ENCODE measurements around the gene COQ10A.
"Not testable (repeated sequence)": the region's sequence is repeated elsewhere in the genome, so short reads cannot be mapped to it uniquely, and the experiment has no call there.

COQ10A gene

DNA sequence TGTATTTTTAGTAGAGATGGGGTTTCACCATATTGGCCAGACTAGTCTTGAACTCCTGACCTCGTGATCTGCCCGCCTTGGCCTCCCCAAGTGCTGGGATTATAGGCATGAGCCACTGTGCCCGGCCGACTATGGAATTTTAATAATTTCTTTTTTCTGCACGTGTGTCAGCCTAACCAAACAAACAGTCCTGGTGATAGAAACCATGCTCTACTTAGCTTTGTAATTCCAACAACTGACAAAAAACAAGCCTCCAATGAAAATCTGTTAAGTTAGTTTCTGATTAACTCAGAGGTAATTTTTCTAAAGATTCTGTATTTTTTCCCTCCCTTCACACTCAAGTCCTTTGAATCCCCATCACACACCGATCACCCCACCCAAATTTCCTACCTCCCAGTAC lies 15.3 kb downstream of the COQ10A start:
- H3K9ac ChIP-seq (ENCODE audit: low read length): no peak overlapping the region
- no peak overlapping the region for H3K4me2 ChIP-seq (ENCODE audit: low read length)
- H4K20me1 ChIP-seq (ENCODE audit: insufficient read depth, low read length): no peaks in the 10 kb centered on the region
- TF ChIP-seq, protein P1, sequence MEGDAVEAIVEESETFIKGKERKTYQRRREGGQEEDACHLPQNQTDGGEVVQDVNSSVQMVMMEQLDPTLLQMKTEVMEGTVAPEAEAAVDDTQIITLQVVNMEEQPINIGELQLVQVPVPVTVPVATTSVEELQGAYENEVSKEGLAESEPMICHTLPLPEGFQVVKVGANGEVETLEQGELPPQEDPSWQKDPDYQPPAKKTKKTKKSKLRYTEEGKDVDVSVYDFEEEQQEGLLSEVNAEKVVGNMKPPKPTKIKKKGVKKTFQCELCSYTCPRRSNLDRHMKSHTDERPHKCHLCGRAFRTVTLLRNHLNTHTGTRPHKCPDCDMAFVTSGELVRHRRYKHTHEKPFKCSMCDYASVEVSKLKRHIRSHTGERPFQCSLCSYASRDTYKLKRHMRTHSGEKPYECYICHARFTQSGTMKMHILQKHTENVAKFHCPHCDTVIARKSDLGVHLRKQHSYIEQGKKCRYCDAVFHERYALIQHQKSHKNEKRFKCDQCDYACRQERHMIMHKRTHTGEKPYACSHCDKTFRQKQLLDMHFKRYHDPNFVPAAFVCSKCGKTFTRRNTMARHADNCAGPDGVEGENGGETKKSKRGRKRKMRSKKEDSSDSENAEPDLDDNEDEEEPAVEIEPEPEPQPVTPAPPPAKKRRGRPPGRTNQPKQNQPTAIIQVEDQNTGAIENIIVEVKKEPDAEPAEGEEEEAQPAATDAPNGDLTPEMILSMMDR (IDR thresholded peaks at IDR 0.05; ENCODE audit: low read depth, low read length): no peak
- TF ChIP-seq EZH2phosphoT487 (IDR thresholded peaks at IDR 0.05; ENCODE audit: low read depth): no peak
- no peaks in the 10 kb centered on the region; the same call in 1 of the 2 replicates for H3K79me2 ChIP-seq (ENCODE audit: low read length)
- H3K4me3 ChIP-seq (ENCODE audit: low read length): no peak overlapping the region
- H3K27me3 ChIP-seq (ENCODE audit: low read depth, low read length): no peaks in the 10 kb centered on the region
- no peaks in the 10 kb centered on the region for H3K4me1 ChIP-seq (ENCODE audit: low read length)
- H3K9me3 ChIP-seq (ENCODE audit: insufficient read depth, low read length): no peaks in the 10 kb centered on the region
- no peak overlapping the region for H2AFZ ChIP-seq (ENCODE audit: low read depth, low read length)
- H3K36me3 ChIP-seq (replicated peaks; ENCODE audit: low read depth, low read length): peaks cover 35% of the 10 kb centered on the region
- no peak overlapping the region for H3K27ac ChIP-seq (ENCODE audit: low read length)

DNA sequence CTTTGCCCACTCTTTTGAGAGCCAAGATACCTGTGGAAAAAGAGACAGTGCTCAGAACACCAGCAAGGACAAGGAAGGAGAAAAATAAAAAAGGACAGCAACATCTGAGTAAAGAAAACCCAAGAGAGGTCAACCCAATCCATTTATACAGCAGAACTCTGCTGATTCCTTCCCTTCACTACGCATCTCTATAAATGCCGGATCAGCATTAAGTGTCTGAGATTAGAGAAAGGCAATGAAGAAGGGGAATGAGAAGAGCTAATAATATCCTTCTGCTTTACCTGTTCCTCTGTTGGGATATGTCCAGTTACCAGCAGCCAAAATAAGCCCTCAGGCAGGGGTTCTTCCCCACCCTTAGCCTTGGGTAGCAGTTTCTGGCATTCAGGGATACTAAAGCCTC lies 15.8 kb downstream of the COQ10A start:
- Histone ChIP-seq H3K27ac (ENCODE audit: low read length) (no peak overlapping the region), H3K36me3 (replicated peaks; ENCODE audit: low read depth, low read length) (peaks cover 35% of the 10 kb centered on the region), H3K9ac (ENCODE audit: low read length) (no peak overlapping the region), H3K9me3 (ENCODE audit: insufficient read depth, low read length) (no peaks in the 10 kb centered on the region), H2AFZ (ENCODE audit: low read depth, low read length) (no peak overlapping the region), H3K4me1 (ENCODE audit: low read length) (no peaks in the 10 kb centered on the region), H3K4me2 (ENCODE audit: low read length) (no peak overlapping the region), H3K79me2 (ENCODE audit: low read length) (peaks cover under 1% of the 10 kb centered on the region; the same call in 1 of the 2 replicates), H3K4me3 (ENCODE audit: low read length) (no peak overlapping the region), H3K27me3 (ENCODE audit: low read depth, low read length) (no peaks in the 10 kb centered on the region), H4K20me1 (ENCODE audit: insufficient read depth, low read length) (no peaks in the 10 kb centered on the region)
- TF ChIP-seq, protein P1 (IDR thresholded peaks at IDR 0.05; ENCODE audit: low read depth, low read length): no peak
- TF ChIP-seq EZH2phosphoT487 (IDR thresholded peaks at IDR 0.05; ENCODE audit: low read depth): no peak

- not testable (repeated sequence) for H3K4me2 ChIP-seq (ENCODE audit: low read length); H3K4me3 ChIP-seq (ENCODE audit: low read length); H3K9ac ChIP-seq (ENCODE audit: low read length); H3K4me1 ChIP-seq (ENCODE audit: low read length); H3K9me3 ChIP-seq (ENCODE audit: insufficient read depth, low read length); H3K27me3 ChIP-seq (ENCODE audit: low read depth, low read length); H2AFZ ChIP-seq (ENCODE audit: low read depth, low read length); H4K20me1 ChIP-seq (ENCODE audit: insufficient read depth, low read length); H3K27ac ChIP-seq (ENCODE audit: low read length)
- Histone ChIP-seq H3K79me2 (ENCODE audit: low read length) (peaks cover 14% of the 10 kb centered on the region), H3K36me3 (replicated peaks; ENCODE audit: low read depth, low read length) (peaks cover 32% of the 10 kb centered on the region)
Observed at GRCh38 chr12:56284263-56284662, 17.5 kb downstream of the COQ10A start.

DNA sequence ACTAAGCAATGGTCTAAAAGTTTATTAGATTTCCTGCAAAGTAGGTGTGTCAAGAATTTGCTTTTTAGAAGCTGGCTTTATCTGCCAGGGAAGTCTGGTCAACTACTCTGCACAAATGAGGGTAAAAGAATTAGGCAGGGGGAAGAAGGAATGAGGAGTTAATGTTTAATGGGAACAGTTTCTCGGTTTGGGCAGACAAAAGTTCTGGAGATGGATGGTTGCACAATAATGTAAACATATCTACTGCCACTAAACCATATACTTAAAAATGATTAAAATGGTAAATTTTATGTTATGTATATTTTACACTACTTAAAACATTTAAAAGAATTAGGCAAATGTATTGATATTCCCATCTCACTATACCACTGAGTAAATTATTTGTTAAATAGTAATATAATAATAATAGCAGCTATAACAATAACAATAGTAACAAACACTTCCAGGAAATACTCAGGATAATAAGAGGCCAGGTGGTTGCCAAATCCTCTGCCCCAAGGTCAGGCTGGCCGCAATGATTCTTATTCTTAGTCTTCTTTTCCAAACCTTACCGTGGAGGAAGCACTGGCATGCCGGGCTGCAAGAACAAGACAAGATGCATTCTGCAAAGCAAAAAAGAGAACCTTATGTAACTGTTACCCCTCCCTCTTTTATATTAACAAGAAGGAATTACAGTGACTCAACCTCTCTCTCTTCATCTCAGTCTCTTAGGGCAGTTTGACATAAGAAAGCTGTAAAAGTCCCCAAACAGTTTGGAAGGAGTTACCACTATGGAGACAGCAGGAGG lies 19.5 kb downstream of the COQ10A start:
- Histone ChIP-seq H3K4me1 (ENCODE audit: low read length) (no peaks in the 10 kb centered on the region), H3K4me2 (ENCODE audit: low read length) (no peak overlapping the region), H3K9ac (ENCODE audit: low read length) (no peak overlapping the region), H3K9me3 (ENCODE audit: insufficient read depth, low read length) (no peaks in the 10 kb centered on the region), H3K27ac (ENCODE audit: low read length) (no peak overlapping the region), H3K4me3 (ENCODE audit: low read length) (no peak overlapping the region), H3K36me3 (replicated peaks; ENCODE audit: low read depth, low read length) (peaks cover 32% of the 10 kb centered on the region), H4K20me1 (ENCODE audit: insufficient read depth, low read length) (no peaks in the 10 kb centered on the region), H3K27me3 (ENCODE audit: low read depth, low read length) (no peaks in the 10 kb centered on the region), H3K79me2 (ENCODE audit: low read length) (peaks cover 32% of the 10 kb centered on the region), H2AFZ (ENCODE audit: low read depth, low read length) (no peak overlapping the region)
- TF ChIP-seq, protein P1 (IDR thresholded peaks at IDR 0.05; ENCODE audit: low read depth, low read length): no peak
- TF ChIP-seq EZH2phosphoT487 (IDR thresholded peaks at IDR 0.05; ENCODE audit: low read depth): no peak
